ENCODE results near the gene RABL6.

Gene RABL6

DNA sequence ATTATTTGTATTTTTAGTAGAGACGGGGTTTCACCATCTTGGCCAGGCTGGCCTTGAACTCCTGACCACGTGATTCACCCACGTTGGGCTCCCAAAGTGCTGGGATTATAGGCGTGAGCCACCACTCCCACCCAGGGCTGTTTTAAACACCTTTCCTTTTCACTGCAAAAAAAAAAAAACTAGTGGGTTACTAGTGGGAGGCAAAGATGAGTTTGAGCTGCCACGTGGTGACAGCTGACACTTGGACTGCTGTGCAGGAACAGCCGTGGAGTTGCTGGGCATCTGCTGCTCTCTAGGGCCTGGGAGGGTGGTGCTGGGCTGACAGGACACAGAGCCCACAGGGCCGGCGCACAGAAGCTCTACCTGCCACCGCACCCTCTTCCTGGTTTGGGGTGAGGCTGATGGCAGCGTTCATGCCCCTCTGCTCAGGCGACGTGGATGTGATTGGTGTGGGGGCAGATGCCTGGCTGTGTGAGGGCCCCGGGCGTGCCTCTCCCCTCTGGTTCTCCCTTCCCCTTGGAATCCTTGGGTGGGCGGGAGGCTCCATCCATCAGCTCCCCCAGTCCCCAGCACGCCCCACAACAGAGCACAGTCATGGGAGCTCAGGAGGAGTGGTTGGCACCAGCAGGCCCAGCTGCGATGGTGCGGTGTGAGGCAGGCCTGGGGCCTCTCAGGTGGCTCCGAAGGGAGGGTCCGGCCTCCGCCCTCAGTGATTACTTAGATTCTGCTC lies 16.9 kb downstream of the RABL6 start:
- TF ChIP-seq, protein P1, sequence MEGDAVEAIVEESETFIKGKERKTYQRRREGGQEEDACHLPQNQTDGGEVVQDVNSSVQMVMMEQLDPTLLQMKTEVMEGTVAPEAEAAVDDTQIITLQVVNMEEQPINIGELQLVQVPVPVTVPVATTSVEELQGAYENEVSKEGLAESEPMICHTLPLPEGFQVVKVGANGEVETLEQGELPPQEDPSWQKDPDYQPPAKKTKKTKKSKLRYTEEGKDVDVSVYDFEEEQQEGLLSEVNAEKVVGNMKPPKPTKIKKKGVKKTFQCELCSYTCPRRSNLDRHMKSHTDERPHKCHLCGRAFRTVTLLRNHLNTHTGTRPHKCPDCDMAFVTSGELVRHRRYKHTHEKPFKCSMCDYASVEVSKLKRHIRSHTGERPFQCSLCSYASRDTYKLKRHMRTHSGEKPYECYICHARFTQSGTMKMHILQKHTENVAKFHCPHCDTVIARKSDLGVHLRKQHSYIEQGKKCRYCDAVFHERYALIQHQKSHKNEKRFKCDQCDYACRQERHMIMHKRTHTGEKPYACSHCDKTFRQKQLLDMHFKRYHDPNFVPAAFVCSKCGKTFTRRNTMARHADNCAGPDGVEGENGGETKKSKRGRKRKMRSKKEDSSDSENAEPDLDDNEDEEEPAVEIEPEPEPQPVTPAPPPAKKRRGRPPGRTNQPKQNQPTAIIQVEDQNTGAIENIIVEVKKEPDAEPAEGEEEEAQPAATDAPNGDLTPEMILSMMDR (IDR thresholded peaks at IDR 0.05; ENCODE audit: extremely low read depth, missing control alignments) = no peak
- no peak for DNase-seq (ENCODE audit: low spot score)

DNA sequence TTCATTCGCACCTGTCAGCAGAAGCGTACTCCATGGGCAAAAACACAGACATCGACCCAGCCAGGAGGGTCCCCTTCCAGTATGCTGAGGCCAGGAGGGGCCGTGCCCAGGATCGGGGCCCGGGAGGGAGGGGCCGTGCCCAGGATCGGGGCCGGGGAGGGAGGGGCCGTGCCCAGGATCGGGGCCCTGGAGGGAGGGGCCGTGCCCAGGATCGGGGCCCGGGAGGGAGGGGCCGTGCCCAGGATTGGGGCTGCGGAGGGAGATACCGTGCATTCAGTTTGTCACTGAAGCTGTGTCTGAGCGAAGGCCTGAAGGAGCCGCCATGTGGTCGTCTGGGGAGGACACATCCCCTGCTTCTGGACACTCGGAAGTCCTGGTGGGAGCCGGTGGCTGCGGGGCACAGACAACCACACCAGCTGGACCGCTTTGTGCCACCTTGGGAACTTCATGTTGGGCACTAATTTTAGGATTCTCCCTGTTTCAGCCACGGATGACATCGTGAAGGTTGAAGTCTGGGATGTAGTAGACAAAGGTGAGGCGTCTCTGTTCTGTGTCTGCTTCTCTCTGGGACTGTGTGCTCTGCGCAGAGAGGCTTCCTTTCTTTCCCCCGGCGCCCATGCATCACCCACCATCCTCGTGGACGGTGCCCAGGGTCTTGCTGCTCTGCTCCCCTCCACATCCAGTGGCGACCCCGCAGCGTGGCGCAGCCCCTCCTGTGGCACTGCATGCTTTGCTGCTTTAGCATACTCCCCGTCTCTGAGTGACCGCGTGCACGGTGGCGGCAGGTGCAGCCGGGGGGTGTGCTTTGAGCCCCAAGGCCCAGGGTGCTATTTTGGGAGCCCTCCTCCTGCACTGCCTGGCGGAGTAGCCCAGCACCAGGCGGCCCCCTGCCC lies 17.8 kb downstream of the RABL6 start:
- DNase-seq (ENCODE audit: low spot score) = no peak
- TF ChIP-seq, protein P1 (IDR thresholded peaks at IDR 0.05; ENCODE audit: extremely low read depth, missing control alignments) = no peak

DNA sequence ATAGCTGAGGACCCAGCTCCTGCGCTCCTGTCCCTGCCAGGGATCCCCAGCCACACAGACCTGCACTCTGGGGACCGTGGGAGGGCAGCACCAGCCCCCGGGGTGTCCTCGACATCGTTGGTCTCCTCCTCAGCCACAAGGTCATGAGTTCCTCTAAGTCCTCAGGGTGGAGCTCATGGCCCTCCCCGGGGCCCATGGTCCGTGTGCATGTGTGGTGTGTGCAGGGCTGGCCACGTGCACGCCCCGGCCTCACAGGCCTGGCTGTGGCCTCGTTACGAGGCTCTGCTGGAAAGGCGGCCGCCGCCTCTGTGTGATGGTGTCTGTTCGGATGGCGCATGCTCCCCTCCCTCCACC lies 18.4 kb downstream of the RABL6 start:
- TF ChIP-seq, protein P1 (IDR thresholded peaks at IDR 0.05; ENCODE audit: extremely low read depth, missing control alignments) = no peak
- no peak for DNase-seq (ENCODE audit: low spot score)

DNA sequence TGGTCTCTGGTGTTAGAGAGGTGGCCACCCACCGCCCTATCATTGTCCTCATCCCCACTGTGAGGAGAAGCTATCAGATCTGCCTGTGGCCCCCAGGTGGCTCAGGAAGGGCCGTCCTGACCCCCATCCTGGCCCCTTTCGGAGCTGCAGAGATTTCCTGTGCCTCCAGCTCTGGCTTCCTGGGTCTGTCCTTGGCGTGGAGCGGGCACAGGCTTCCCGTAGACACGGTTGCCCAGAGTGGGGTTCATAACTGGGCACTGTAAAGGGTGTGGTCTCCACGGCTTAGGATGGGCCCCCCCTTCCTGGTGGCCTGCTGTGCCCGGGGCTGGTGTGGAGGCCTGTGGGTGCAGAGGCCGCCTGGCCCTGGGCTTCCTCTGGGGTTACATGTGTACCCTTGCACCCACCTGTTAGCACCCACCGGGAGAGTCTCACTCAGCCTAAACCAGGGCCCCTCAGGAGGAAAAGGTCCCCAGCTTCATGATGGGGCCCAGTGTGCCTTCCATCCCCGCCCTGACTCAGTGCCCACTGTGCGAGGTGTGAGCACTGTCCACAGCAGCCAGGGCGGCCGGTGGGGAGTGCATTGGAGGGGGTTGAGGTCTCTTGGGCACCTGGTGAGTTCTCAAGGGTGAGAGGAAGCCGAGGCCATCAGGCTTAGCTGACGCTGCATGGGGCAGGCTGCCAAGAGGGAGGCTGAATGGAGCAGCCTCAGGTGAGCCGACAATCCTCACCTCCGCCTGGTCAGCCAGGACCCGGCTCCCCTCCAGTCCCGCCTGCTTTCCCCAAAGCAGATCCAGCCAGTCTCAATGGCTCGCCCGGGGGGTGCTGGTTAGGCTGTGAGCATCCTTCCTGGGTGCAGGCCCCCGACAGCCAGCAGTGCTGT lies 19.2 kb downstream of the RABL6 start:
- TF ChIP-seq, protein P1 (IDR thresholded peaks at IDR 0.05; ENCODE audit: extremely low read depth, missing control alignments) = no peak
- no peak for DNase-seq (ENCODE audit: low spot score)

DNA sequence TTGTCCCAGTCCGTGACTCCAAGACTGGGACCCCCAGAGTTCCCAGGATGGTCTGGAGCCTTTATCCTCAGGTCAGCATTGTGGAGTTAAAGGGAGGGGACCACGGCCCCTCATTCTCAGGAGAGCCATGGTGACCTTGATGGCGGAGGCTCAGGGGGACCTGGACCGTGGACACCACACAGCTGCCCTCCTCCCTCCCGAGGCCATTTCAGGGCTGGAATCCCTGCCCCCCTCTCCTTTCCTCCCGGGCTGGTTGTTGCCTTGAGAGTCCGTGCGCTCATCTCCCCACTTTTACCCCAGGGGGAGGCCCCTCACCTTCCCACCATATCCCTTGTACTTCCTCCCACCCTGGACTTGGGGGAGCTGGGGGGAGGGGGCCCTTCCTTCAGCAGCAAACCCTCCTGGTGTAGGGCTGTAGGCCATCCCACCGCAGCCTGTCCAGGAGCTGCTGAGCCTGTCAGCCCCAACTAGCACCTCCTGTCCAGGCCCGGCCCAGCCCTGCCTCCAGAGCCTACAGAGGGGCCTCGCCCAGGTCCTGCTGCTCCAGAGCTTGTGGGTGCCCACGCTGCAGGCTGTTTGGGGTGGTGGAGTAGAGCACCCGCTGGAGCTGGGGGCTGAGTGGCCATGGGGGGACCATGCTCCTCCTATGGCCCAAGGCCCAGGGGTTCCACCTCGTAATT lies 20.2 kb downstream of the RABL6 start:
- no peak for DNase-seq (ENCODE audit: low spot score)
- TF ChIP-seq, protein P1 (IDR thresholded peaks at IDR 0.05; ENCODE audit: extremely low read depth, missing control alignments) = no peak

DNA sequence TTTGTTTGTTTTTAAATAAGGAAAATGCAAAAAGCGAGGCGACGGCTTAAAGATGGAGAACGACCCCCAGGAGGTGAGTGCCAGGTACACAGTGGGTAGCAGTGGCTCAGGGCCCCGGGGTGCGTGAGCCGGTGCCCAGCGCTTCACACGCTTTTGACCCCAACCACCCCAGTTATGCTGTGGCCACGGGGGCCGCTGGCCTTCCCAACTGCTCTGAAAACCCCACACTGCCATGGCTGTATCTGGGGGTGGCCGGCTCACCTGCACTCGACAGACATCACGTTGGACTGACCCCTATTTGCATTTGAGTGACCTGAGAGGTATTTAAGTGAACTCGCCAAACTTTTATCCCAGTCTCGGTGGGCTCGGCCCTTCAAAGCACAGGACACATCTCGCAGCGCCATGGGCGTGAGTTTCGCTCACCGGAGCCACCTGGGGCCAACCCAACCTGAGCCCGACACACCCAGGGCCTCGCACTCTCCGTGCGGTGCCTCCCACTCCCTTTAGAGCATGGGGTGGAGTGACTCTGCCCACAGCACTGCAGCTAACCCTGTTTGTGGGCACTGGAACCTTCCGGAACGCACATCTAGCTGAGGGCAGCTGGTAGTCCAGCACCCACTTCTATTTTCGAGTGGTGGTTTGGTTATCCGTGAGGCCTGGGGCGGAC lies 20.9 kb downstream of the RABL6 start:
- no peak for DNase-seq (ENCODE audit: low spot score)
- TF ChIP-seq, protein P1 (IDR thresholded peaks at IDR 0.05; ENCODE audit: extremely low read depth, missing control alignments) = no peak
